Esophagus (tissue), 2 donors: ENCODE measurements around the gene BNC2. TPM values are rescaled to one million over a fixed set of nuclear protein-coding genes. Genes with fewer than 3 reads are reported as not detected.
A peak's percentile ranks its signal among the peaks of the same experiment; 100 is the strongest.

ENCODE experiments used
- H3K27ac ChIP-seq, 2 donors: one replicate each; pipeline ENCODE4 v1.5.1; 2013; ENCODE audit warnings: low read depth in 2 of 2, mild to moderate bottlenecking in 2 of 2, inconsistent platforms in 1 of 2, low read length in 1 of 2, moderate library complexity in 1 of 2
- H3K27me3 ChIP-seq, 2 donors: one replicate each; pipeline ENCODE4 v1.6.1; 2013; ENCODE audit warnings: low read length in 2 of 2, control low read depth in 1 of 2, mild to moderate bottlenecking in 1 of 2; ENCODE audit not compliant: insufficient read depth in 2 of 2, control insufficient read depth in 1 of 2
- H3K36me3 ChIP-seq, 2 donors: one replicate each; pipeline ENCODE4 v1.6.1; 2013; ENCODE audit warnings: low read length in 1 of 2; ENCODE audit not compliant: control insufficient read depth in 2 of 2, insufficient read depth in 2 of 2
- H3K4me1 ChIP-seq, 2 donors: one replicate each; pipeline ENCODE4 v1.6.1; 2013; ENCODE audit warnings: low read length in 1 of 2; ENCODE audit not compliant: control insufficient read depth in 2 of 2, insufficient read depth in 2 of 2
- H3K4me3 ChIP-seq, 2 donors: one replicate each; pipeline ENCODE4 v1.5.1; 2013; ENCODE audit warnings: low read length in 2 of 2, mild to moderate bottlenecking in 2 of 2, low read depth in 1 of 2, moderate library complexity in 1 of 2
- H3K9me3 ChIP-seq, 2 donors: one replicate each; pipeline ENCODE4 v1.6.1; 2013; ENCODE audit warnings: mild to moderate bottlenecking in 2 of 2, low read depth in 1 of 2, low read length in 1 of 2, moderate library complexity in 1 of 2; ENCODE audit not compliant: control insufficient read depth in 2 of 2, insufficient read depth in 1 of 2
- WGBS, 2 donors: extraction: QIAGEN DNeasy Blood & Tissue Kit; methylation state at CpG; one replicate each; pipeline ENCODE4 v1.1.7; 2013; 5-methylcytosine and 5-hydroxymethylcytosine counted together
- polyA plus RNA-seq, 2 donors: library from polyadenylated mRNA; stranded (reverse); fragments of 200-250 nt; gene quantifications; one replicate each; pipeline ENCODE4 v1.2.3, GENCODE V29; 2013
- donor health status: healthy with polysubstance abuse.
- donor health status: Bipolar disorder and iron deficiency.

The BNC2 gene
- polyA plus RNA-seq, 2 donors, result 1.1 to 1.6 TPM

DNA sequence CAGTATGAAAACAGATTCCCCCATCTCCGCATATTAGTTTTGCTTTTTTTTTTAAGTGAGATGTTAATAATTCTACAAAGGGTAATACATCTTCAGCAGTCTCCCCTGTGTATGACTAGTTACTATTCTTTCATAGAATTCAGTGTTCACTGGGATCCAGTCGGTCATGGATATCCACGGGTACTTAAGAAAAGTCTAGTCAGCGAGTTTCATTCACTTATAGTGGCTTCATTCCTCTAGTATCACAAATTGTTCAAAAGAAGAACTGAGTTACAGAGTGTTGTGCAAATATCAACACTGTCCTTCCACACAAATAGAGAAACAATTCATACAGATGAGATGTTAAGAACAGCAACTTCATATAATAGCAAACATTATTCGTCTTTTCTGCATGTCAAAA is 35.7 kb downstream of the BNC2 start:
- Histone ChIP-seq H3K9me3 (no peaks in the 10 kb centered on the region), H3K4me1 (no peaks in the 10 kb centered on the region), H3K27me3 (no peaks in the 10 kb centered on the region), H3K27ac (no peak overlapping the region), H3K4me3 (no peak overlapping the region), H3K36me3 (no peaks in the 10 kb centered on the region)
- WGBS, 2 donors, result 81 to 83% methylated on average over 5 of the region's 5 CpGs

DNA sequence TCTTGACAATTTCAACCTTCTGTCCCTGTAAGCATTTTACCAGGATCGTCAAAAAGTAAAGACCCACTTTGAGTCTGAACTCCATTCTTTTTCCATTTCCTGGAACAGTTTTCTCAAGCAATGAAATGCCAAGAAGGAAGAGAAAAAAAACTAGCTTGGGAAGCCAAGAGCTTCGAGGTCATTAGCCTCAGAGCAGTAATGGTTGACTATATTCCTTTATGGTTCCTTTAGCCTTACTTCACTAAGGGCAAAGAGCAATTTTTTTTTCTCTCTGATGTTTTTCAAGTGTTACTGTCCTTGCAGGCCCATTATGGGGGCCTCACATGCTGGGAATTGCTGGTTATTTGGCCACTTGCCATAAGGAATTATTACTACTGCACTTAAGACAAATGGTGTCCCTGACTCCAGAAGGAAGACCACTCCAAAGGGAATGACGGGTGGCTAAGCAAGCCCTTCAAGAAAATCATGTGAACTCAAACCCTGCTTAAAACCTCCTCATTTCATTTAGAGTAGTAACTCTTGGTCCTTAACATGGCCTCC is 37.1 kb downstream of the BNC2 start:
- Histone ChIP-seq H3K27me3 (no peaks in the 10 kb centered on the region), H3K4me1 (no peaks in the 10 kb centered on the region), H3K27ac (no peak overlapping the region), H3K4me3 (no peak overlapping the region), H3K9me3 (no peaks in the 10 kb centered on the region), H3K36me3 (no peaks in the 10 kb centered on the region)
- 60 to 67% methylated on average over 3 of the region's 3 CpGs for WGBS, 2 donors

DNA sequence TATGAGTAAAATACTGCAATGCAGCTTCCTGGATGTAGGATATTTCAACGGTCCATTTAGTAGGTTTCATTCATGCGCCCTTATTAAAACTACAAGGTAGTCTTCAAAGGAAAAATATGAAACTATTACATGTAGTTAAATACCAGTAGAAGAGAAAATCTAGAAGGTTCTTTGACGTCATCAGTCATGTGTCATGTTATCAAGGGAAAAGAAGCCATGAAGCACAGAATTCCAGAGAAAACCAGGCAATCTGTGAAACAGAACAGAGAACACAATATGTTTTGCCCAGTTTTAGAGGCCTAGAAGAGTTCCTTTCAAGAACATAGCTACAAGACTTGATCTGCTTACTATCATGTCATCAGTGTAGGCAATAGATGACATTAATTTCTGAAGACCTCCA is 38.4 kb downstream of the BNC2 start:
- Histone ChIP-seq H3K36me3 (no peaks in the 10 kb centered on the region), H3K9me3 (no peaks in the 10 kb centered on the region), H3K27ac (no peak overlapping the region), H3K27me3 (no peaks in the 10 kb centered on the region), H3K4me1 (no peaks in the 10 kb centered on the region), H3K4me3 (no peak overlapping the region)
- WGBS, 2 donors, result 83 to 89% methylated on average over 3 of the region's 3 CpGs

DNA sequence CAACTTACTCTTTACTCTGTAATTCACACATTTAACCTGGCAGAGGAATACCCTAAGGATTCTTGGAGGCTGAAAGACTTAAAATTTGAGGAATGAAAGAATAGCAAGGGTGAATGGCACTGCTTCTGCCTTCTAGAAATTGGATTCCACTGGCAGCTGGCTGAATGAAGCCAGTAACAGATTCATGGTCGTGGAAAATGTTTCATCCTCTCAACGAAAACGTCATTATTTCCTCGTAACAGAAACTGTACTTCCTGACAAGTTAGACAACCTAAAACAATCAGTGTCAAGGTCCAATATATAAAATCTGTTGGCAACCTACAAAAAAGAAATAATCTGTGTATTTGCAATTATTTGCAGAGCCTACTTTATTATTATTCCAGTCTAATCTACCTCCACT is 39.7 kb downstream of the BNC2 start:
- Histone ChIP-seq H3K4me3 (no peak overlapping the region), H3K9me3 (no peaks in the 10 kb centered on the region), H3K4me1 (no peaks in the 10 kb centered on the region), H3K27ac (no peak overlapping the region), H3K36me3 (no peaks in the 10 kb centered on the region), H3K27me3 (no peaks in the 10 kb centered on the region)
- WGBS, 2 donors, result 28 to 30% methylated on average over 4 of the region's 4 CpGs

DNA sequence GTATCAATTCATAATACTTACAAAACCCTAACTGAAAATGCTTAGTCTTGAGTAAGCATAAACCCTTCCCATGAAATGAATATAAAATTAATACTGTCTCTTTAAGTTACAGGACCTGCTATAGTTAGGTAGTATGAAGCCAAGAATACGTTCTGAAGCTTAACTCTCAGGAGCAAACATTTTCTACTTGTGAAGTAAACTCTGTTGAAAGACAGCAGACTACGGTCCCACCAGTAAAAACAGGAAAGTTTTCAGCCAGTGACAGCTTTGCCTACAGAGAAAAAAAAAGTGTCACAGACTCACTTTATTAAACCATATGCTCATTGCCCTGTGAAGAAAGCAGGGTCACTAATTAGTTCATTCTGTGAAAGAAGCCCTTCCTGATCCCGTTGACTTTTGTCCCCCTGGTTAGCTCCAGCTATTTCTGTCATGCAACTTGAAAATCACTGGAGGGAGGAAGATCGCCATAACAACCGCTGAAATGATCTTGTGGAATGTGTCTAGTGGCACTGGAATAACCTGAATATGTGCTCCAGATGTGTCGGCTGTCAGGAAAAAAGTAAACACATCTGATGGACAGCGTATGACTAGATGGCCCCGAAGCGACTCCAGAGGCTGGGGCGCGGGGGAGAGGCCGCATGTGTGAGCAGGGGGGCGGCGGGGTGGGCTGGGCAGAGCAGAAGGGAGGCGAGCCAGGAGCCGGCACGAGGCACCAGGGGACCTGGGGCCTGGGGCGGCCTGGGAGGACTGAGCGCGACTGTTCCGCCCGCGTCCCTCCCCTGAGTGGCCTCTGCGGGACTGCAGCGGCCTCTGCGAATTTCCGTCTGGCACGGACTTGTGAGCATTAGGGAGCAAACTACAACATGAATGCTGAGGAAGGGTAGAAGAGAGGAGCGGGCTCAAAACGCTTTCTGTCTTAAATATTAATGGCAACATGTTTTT is 41.9 kb downstream of the BNC2 start:
- 8 to 11% methylated on average over 29 to 30 of the region's 30 CpGs for WGBS, 2 donors
- Histone ChIP-seq H3K4me3 (peak overlapping the region; percentile 34 to 51), H3K9me3 (no peaks in the 10 kb centered on the region), H3K36me3 (no peaks in the 10 kb centered on the region), H3K4me1 (no peaks in the 10 kb centered on the region), H3K27me3 (no peaks in the 10 kb centered on the region), H3K27ac (peak overlapping the region; percentile 60 to 71)

DNA sequence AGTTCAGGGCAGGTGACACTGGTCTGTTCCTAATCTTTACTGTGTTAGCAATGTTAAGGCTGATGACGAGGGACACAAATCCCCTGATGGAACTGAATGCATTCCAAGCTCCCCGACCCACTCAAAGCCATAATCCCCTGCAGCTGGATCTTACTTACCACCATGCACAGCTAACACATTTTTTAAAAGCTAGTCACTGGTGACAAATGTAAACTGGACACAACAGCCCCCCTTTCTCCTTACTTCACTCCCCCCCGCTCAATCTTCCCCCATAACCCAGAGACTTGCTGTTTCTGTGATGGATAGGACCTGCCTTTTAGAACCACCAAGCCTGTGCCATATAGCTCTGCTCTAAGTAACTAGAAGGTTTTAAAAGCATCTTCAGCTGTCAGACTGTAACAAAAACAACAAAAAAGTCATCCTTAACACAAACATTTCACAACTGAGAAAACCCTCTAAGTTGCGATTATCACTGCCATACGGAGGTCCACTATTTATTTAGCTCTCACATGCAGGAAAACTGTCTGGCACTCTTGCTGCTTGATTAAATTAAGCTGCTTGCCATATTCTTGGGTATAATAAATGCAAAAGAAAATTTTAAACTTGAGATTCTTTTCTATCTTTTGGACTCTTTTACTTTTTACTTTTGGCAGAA is 44.4 kb downstream of the BNC2 start:
- Histone ChIP-seq H3K36me3 (no peaks in the 10 kb centered on the region), H3K27ac (no peak overlapping the region), H3K4me3 (no peak overlapping the region), H3K9me3 (no peaks in the 10 kb centered on the region), H3K4me1 (no peaks in the 10 kb centered on the region), H3K27me3 (no peaks in the 10 kb centered on the region)
- WGBS, 2 donors, result 56 to 62% methylated on average over 5 of the region's 5 CpGs

DNA sequence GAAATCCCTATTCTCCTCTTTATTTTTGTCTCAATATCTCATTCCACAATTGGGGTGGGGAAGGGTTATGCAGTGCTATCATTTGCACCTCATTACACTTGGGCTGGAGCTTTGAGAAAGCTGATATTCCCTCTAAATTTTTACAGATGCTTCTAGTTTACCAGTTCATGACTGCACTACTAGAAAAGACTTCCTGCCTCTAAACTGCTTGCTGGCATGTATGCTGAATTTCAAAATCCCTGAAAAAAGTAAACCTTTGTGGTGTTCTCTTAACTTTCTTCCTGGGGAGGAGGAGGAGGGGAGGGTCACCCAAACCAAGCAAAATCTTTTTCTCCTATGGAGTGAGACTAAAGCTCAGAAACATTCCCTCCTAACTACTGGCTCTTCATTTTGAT is 45.1 kb downstream of the BNC2 start:
- no peaks in the 10 kb centered on the region for H3K27me3 ChIP-seq
- H3K9me3 ChIP-seq, result no peaks in the 10 kb centered on the region
- no peaks in the 10 kb centered on the region for H3K4me1 ChIP-seq
- H3K4me3 ChIP-seq, result no peak overlapping the region
- no peaks in the 10 kb centered on the region for H3K36me3 ChIP-seq
- H3K27ac ChIP-seq, result peak overlapping the region in 1 of 2 donors; percentile 21

DNA sequence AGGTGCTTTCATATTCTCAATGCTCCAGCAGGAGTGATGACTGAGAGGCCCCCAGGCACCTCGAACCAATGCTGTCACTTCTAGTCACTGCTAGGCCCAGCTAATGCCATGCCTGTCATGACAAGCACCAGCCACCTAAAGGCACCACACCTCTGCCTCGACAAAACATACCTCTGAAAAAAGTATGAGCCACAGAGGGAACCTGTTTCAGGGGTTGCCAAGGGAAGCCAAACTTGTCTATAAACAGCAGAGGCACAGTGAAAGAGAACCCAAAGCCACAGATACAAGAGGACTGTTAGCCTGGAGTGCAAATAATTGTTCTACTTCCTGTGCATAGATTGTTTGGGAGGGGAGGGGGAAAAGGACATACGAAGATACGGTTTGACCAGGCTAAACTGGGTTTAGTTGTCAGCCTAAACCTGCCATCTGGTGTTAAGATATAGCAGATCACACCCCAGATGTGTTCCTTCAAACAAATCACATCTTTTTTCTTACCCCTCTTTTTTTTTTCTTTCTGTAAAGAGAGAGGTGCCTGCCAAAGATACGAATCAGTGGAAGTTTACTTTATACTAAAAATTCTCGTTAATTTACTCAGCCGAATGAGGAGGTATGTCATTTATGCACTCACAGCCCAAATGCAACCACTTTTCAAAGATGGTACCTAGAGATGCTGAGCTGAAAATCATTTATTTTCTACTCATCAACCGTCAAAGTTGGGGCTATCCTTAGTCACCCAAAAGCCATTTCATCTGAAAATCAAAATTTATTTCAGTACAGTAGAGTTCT is 45.7 kb downstream of the BNC2 start:
- 26 to 36% methylated on average over 8 of the region's 8 CpGs for WGBS, 2 donors
- Histone ChIP-seq H3K27ac (peak overlapping the region; percentile 9 to 47), H3K4me3 (no peak overlapping the region), H3K27me3 (no peaks in the 10 kb centered on the region), H3K36me3 (no peaks in the 10 kb centered on the region), H3K4me1 (no peaks in the 10 kb centered on the region), H3K9me3 (no peaks in the 10 kb centered on the region)

DNA sequence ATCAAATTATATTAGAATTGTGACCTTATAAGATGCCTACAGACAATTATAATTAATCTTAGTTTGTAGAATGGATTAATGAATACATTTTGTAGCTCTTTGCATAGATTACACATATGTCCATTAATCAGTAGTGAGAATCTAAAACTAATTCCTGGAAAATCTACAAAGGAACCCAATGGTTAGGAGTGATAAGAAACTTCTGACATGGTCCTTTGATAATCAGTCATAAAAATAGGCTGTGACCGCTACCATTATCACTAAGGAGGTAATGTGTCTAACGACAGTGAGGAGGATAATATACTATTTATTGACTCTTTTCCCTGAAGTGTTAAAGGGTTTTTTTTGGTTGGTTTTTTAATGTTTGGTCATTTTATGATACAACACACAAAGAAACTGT is 46.6 kb downstream of the BNC2 start:
- Histone ChIP-seq H3K9me3 (no peaks in the 10 kb centered on the region), H3K4me3 (no peak overlapping the region), H3K4me1 (no peaks in the 10 kb centered on the region), H3K27me3 (no peaks in the 10 kb centered on the region), H3K36me3 (no peaks in the 10 kb centered on the region), H3K27ac (no peak overlapping the region)
- WGBS, 2 donors, result 53 to 77% methylated on average over 2 of the region's 2 CpGs
